HepG2 (cell line): ENCODE measurements around the gene IRF1. TPM values are rescaled to one million over a fixed set of nuclear protein-coding genes. Genes with fewer than 3 reads are reported as not detected.

Experiments
- AGO1 ChIP-seq: fragments of 200-400 bp; formaldehyde crosslinking; IDR thresholded peaks from 2 replicates; pipeline ENCODE4 v1.6.1; 2017; ENCODE audit warnings: mild to moderate bottlenecking, low read depth, low read length, moderate library complexity; ENCODE audit not compliant: poor library complexity, severe bottlenecking
- ELF3 ChIP-seq: IDR thresholded peaks from 2 replicates; pipeline ENCODE4 v1.6.1; 2016; ENCODE audit warnings: missing genetic modification reagents, missing compliant biosample characterization
- U2AF2 ChIP-seq: fragments of 200-400 bp; formaldehyde crosslinking; IDR thresholded peaks from 2 replicates; pipeline ENCODE4 v1.6.1; 2017; ENCODE audit warnings: low read depth, mild to moderate bottlenecking, low read length
- ZNF264 ChIP-seq: sonication (generic); formaldehyde crosslinking; IDR thresholded peaks from 2 replicates; pipeline ENCODE4 v1.4.0; 2020; ENCODE audit warnings: missing genetic modification reagents
- polyA plus RNA-seq, 8 experiments: library from polyadenylated mRNA; depleted of rRNA in 3 of 8; stranded (reverse) in 7 of 8; unstranded in 1 of 8; fragments of >200 nt; fragmentation: Illumina TruSeq in 4 of 8; extraction: Trizol in 4 of 8; gene quantifications; 2 replicates each; pipeline versions ENCODE4 v1.2.1 to v1.2.3, GENCODE V29; 2011 to 2016; ENCODE audit warnings: low read depth in 4 of 8, missing spikeins in 1 of 8, mixed read lengths in 1 of 8; ENCODE audit not compliant: insufficient read depth in 1 of 8
- total RNA-seq, 5 experiments: library from RNA; depleted of rRNA; stranded (reverse); fragments of >200 nt; fragmentation: Illumina TruSeq; extraction: Trizol; gene quantifications; 2 replicates each; pipeline ENCODE4 v1.2.3, GENCODE V29; 2016; ENCODE audit warnings: low read depth in 1 of 5
- TF ChIP-seq, protein P1 (sequence below): sonication (generic); formaldehyde crosslinking; IDR thresholded peaks from 2 replicates; pipeline ENCODE4 v1.5.1; 2020; ENCODE audit warnings: mild to moderate bottlenecking, missing genetic modification reagents, borderline replicate concordance
- TF ChIP-seq, protein P2 (sequence below): sonication (generic); formaldehyde crosslinking; IDR thresholded peaks from 2 replicates; pipeline ENCODE4 v1.8.1; 2022; ENCODE audit warnings: mild to moderate bottlenecking, missing genetic modification reagents
- TF ChIP-seq, protein P3 (sequence below): sonication (generic); formaldehyde crosslinking; IDR thresholded peaks from 2 replicates; pipeline ENCODE4 v1.4.0; 2020; ENCODE audit warnings: mild to moderate bottlenecking, missing genetic modification reagents

The IRF1 gene
- total and polyA plus RNA-seq, 2 of the 13 experiments (the other 11 are each of a cell fraction or from before 2014, with no cell fraction given): 4.1 to 8.8 TPM

DNA sequence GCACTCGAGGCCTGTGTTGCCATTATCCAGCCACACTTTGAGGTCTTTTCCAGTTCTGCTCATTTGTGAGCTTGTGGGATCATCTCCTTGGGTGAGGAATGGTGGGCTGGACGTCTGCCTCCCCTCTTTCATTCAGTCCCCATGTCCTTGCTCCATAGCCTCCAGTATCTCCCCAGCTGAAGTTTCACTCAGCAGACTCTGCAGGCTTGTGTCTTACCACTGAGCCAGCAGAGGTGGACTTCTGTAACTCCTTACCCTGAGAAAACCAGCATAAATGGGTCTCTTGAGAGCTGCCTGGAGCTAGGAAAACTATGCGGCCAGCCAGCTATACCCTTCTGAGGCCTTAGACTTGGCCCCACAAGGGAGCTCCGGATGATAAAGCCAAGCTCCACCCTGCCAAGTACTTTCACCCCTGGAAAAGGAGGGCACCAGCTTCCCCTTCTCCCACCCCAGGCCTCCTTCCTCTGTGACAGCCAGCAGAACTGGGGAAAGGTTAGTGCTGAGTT, 12.2 kb downstream of the IRF1 start (continued):
- TF ChIP-seq, protein P1, sequence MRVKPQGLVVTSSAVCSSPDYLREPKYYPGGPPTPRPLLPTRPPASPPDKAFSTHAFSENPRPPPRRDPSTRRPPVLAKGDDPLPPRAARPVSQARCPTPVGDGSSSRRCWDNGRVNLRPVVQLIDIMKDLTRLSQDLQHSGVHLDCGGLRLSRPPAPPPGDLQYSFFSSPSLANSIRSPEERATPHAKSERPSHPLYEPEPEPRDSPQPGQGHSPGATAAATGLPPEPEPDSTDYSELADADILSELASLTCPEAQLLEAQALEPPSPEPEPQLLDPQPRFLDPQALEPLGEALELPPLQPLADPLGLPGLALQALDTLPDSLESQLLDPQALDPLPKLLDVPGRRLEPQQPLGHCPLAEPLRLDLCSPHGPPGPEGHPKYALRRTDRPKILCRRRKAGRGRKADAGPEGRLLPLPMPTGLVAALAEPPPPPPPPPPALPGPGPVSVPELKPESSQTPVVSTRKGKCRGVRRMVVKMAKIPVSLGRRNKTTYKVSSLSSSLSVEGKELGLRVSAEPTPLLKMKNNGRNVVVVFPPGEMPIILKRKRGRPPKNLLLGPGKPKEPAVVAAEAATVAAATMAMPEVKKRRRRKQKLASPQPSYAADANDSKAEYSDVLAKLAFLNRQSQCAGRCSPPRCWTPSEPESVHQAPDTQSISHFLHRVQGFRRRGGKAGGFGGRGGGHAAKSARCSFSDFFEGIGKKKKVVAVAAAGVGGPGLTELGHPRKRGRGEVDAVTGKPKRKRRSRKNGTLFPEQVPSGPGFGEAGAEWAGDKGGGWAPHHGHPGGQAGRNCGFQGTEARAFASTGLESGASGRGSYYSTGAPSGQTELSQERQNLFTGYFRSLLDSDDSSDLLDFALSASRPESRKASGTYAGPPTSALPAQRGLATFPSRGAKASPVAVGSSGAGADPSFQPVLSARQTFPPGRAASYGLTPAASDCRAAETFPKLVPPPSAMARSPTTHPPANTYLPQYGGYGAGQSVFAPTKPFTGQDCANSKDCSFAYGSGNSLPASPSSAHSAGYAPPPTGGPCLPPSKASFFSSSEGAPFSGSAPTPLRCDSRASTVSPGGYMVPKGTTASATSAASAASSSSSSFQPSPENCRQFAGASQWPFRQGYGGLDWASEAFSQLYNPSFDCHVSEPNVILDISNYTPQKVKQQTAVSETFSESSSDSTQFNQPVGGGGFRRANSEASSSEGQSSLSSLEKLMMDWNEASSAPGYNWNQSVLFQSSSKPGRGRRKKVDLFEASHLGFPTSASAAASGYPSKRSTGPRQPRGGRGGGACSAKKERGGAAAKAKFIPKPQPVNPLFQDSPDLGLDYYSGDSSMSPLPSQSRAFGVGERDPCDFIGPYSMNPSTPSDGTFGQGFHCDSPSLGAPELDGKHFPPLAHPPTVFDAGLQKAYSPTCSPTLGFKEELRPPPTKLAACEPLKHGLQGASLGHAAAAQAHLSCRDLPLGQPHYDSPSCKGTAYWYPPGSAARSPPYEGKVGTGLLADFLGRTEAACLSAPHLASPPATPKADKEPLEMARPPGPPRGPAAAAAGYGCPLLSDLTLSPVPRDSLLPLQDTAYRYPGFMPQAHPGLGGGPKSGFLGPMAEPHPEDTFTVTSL: no peak
- TF ChIP-seq, protein P2, sequence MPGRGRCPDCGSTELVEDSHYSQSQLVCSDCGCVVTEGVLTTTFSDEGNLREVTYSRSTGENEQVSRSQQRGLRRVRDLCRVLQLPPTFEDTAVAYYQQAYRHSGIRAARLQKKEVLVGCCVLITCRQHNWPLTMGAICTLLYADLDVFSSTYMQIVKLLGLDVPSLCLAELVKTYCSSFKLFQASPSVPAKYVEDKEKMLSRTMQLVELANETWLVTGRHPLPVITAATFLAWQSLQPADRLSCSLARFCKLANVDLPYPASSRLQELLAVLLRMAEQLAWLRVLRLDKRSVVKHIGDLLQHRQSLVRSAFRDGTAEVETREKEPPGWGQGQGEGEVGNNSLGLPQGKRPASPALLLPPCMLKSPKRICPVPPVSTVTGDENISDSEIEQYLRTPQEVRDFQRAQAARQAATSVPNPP (CRISPR knock-in tag): no peak
- no peak for TF ChIP-seq ZNF264
- TF ChIP-seq, protein P3, sequence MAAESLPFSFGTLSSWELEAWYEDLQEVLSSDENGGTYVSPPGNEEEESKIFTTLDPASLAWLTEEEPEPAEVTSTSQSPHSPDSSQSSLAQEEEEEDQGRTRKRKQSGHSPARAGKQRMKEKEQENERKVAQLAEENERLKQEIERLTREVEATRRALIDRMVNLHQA (CRISPR knock-in tag): no peak
- no peak for TF ChIP-seq U2AF2
- no peak for TF ChIP-seq ELF3 (CRISPR knock-in tag)
- TF ChIP-seq AGO1: no peak
